Sigmoid colon (tissue), 3 donors: ENCODE results near the gene SMIM45.

Experiments used
- POLR2A ChIP-seq, 2 donors: fragments of 450-650 bp; IDR thresholded peaks; one replicate each; pipeline ENCODE4 v1.6.1; 2016; ENCODE audit warnings: antibody characterized with exemption in 2 of 2, mild to moderate bottlenecking in 2 of 2, moderate library complexity in 2 of 2
- TF ChIP-seq, protein P1 (sequence below), 4 experiments: fragments of 450-650 bp in 3 of 4; fragments of 200-600 bp in 1 of 4; IDR thresholded peaks; one replicate each; pipeline ENCODE4 v1.5.1; 2016 to 2019; ENCODE audit warnings: antibody characterized with exemption in 4 of 4, mild to moderate bottlenecking in 3 of 4, moderate library complexity in 2 of 4

DNA sequence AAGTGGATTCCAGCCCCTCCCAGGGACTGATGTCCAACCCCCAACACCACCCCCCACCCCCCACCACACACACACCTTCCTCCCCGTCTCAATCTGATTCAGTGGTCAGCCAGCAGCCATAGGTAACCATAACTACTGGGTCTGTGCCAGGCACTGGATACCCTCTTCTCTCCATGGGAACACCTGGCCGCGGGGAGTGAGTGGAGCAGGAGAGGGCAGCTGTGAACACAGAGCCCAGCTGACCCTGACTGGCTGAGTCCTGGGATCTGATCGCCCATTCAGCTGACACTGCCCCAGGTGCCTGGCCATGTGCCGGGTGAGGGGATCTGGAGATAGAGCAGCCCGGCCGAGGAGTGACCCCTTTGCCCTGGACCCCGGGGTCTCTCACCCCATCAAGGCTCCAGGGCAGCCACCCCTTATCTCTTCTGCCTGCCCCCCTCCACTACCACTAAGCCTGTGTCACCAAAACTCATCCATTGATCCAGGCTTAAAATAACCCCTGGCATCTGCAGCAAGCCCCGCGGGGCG lies 34.5 kb upstream of the SMIM45 start:
- TF ChIP-seq, protein P1, sequence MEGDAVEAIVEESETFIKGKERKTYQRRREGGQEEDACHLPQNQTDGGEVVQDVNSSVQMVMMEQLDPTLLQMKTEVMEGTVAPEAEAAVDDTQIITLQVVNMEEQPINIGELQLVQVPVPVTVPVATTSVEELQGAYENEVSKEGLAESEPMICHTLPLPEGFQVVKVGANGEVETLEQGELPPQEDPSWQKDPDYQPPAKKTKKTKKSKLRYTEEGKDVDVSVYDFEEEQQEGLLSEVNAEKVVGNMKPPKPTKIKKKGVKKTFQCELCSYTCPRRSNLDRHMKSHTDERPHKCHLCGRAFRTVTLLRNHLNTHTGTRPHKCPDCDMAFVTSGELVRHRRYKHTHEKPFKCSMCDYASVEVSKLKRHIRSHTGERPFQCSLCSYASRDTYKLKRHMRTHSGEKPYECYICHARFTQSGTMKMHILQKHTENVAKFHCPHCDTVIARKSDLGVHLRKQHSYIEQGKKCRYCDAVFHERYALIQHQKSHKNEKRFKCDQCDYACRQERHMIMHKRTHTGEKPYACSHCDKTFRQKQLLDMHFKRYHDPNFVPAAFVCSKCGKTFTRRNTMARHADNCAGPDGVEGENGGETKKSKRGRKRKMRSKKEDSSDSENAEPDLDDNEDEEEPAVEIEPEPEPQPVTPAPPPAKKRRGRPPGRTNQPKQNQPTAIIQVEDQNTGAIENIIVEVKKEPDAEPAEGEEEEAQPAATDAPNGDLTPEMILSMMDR (IDR thresholded peaks at IDR 0.05): no peak
- no peak for TF ChIP-seq POLR2A (IDR thresholded peaks at IDR 0.05)
